Neutrophil (primary cell): Measurements from ENCODE around the gene CSTPP1.
"Not testable (repeated sequence)": the region's sequence is repeated elsewhere in the genome, so short reads cannot be mapped to it uniquely, and the experiment has no call there.

Source experiments
- H3K27ac ChIP-seq: fragments of 200-600 bp; sonication (generic); 2 replicates; pipeline ENCODE4 v1.5.1; 2016; ENCODE audit warnings: mild to moderate bottlenecking, moderate library complexity
- H3K27me3 ChIP-seq: fragments of 200-600 bp; sonication (generic); 2 replicates; pipeline ENCODE4 v1.6.0; 2016; ENCODE audit warnings: mild to moderate bottlenecking
- H3K36me3 ChIP-seq: fragments of 200-600 bp; sonication (generic); 2 replicates; pipeline ENCODE4 v1.5.1; 2017
- H3K4me1 ChIP-seq, 2 experiments: fragments of 200-600 bp in 1 of 2; sonication (generic) in 1 of 2; 1 replicate in 1 of 2; 2 replicates in 1 of 2; pipeline versions ENCODE4 v1.5.1 to v1.6.1; 2013 to 2016; ENCODE audit warnings: low read depth in 1 of 2, low read length in 1 of 2, mild to moderate bottlenecking in 1 of 2, moderate library complexity in 1 of 2; ENCODE audit not compliant: control insufficient read depth in 1 of 2, insufficient read depth in 1 of 2
- H3K4me3 ChIP-seq, 2 experiments: fragments of 200-600 bp in 1 of 2; sonication (generic) in 1 of 2; 1 replicate in 1 of 2; 2 replicates in 1 of 2; pipeline ENCODE4 v1.5.1; 2013 to 2016; ENCODE audit warnings: low read depth in 1 of 2, low read length in 1 of 2, mild to moderate bottlenecking in 1 of 2, moderate library complexity in 1 of 2
- H3K9me3 ChIP-seq: fragments of 200-600 bp; sonication (generic); 2 replicates; pipeline ENCODE4 v1.5.1; 2016
- CTCF ChIP-seq: fragments of 200-600 bp; sonication (generic); IDR thresholded peaks from 2 replicates; pipeline ENCODE4 v1.5.1; 2016; ENCODE audit warnings: antibody characterized with exemption

Gene CSTPP1

GRCh38 chr11:46949297-46949696, 12.7 kb downstream of the CSTPP1 start:
- H3K9me3 ChIP-seq = no peaks in the 10 kb centered on the region
- TF ChIP-seq CTCF = no peak
- no peaks in the 10 kb centered on the region for H3K4me1 ChIP-seq
- H3K27me3 ChIP-seq = no peaks in the 10 kb centered on the region
- no peaks in the 10 kb centered on the region for H3K36me3 ChIP-seq
- H3K4me3 ChIP-seq = no peak overlapping the region
- no peak overlapping the region for H3K27ac ChIP-seq

DNA sequence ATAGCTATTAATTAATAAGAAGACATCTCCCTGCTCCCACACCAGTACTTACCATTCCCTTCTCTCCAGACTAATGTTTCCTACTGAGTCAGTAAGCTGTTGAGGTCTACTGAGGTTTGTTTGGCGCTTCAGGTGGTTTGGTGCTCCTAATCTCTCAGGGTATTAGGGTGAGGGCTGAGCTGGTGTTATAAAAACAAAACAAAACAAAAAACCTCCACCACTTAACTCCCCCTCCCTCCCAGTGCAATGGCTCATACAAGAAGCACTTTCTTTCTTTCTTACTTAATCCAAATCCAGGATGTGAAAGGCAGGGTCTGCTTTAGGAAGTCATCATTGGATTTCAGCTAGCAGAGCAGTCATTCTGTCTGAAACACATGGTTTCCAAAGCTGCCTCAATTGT, 15.3 kb downstream of the CSTPP1 start:
- Histone ChIP-seq H3K9me3 (no peaks in the 10 kb centered on the region), H3K4me3 (no peak overlapping the region), H3K27me3 (no peaks in the 10 kb centered on the region), H3K27ac (no peak overlapping the region), H3K36me3 (no peaks in the 10 kb centered on the region), H3K4me1 (no peaks in the 10 kb centered on the region)
- TF ChIP-seq CTCF = no peak

GRCh38 chr11:46952553-46952952, 16.0 kb downstream of the CSTPP1 start:
- Histone ChIP-seq H3K4me3 (no peak overlapping the region), H3K27ac (no peak overlapping the region), H3K9me3 (no peaks in the 10 kb centered on the region), H3K4me1 (no peaks in the 10 kb centered on the region), H3K36me3 (no peaks in the 10 kb centered on the region), H3K27me3 (no peaks in the 10 kb centered on the region)
- TF ChIP-seq CTCF = no peak

GRCh38 chr11:46953093-46953492, 16.5 kb downstream of the CSTPP1 start:
- no peaks in the 10 kb centered on the region for H3K4me1 ChIP-seq

DNA sequence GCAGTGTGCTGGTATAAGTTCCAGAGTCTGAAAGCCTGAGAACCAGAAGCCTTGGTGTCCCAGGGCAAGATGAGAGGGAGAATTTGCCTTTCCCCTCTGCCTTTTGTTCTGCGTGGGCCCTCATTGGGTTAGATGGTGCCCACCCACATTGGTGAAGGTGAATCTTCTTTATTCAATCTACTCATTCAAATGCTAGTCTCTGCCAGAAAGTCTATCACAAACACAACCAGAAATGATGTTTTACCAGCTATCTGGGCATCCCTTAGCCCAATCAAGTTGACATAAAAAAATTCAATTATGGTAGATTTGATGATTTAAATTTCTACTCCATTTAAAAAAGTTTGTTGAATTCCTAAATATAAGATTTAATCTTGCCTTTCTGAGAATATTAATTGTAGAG, 22.2 kb downstream of the CSTPP1 start:
- TF ChIP-seq CTCF = no peak
- Histone ChIP-seq H3K27me3 (no peaks in the 10 kb centered on the region), H3K4me3 (no peak overlapping the region), H3K36me3 (no peaks in the 10 kb centered on the region), H3K4me1 (no peaks in the 10 kb centered on the region), H3K9me3 (no peaks in the 10 kb centered on the region), H3K27ac (no peak overlapping the region)

More at GRCh38 chr11:46953093-46953492, 16.5 kb downstream of the CSTPP1 start:
- no peak overlapping the region for H3K4me3 ChIP-seq
- no peaks in the 10 kb centered on the region for H3K9me3 ChIP-seq
- no peaks in the 10 kb centered on the region for H3K27me3 ChIP-seq
- no peak for TF ChIP-seq CTCF
- no peaks in the 10 kb centered on the region for H3K36me3 ChIP-seq
- H3K27ac ChIP-seq = no peak overlapping the region

- Histone ChIP-seq H3K9me3 (no peaks in the 10 kb centered on the region), H3K4me3 (no peak overlapping the region), H3K27me3 (no peaks in the 10 kb centered on the region), H3K36me3 (no peaks in the 10 kb centered on the region), H3K4me1 (no peaks in the 10 kb centered on the region), H3K27ac (no peak overlapping the region)
- no peak for TF ChIP-seq CTCF
Observed at GRCh38 chr11:46961041-46961440, 24.5 kb downstream of the CSTPP1 start.

GRCh38 chr11:46961886-46962285, 25.3 kb downstream of the CSTPP1 start:
- H3K9me3 ChIP-seq, H3K27me3 ChIP-seq: not testable (repeated sequence)

More at GRCh38 chr11:46961886-46962285, 25.3 kb downstream of the CSTPP1 start:
- H3K36me3 ChIP-seq, H3K27ac ChIP-seq, H3K4me1 ChIP-seq, H3K4me3 ChIP-seq: not testable (repeated sequence)
